Endothelial cell of umbilical vein (primary cell): Measurements from ENCODE around the gene CISD3. TPM values are rescaled to one million over a fixed set of nuclear protein-coding genes. Genes with fewer than 3 reads are reported as not detected.

Experiments
- BruUV-seq: library from RNA; stranded (reverse); fragments of 400-500 nt; replicated peaks from 2 replicates; lab custom pipeline; 2021; lab: Mats Ljungman, UMichigan
- CTCF ChIA-PET: fragments of 300-600, 350-600 bp; sonication (Branson Sonifier 250); formaldehyde crosslinking; loops from one replicate; lab custom pipeline; 2021; ENCODE audit warnings: antibody characterized with exemption, inconsistent platforms; lab: Charles Lee
- POLR2A ChIA-PET: fragments of 300-600, 350-600 bp; sonication (Branson Sonifier 250); formaldehyde crosslinking; loops from one replicate; lab custom pipeline; 2021; ENCODE audit warnings: antibody characterized with exemption, inconsistent platforms; lab: Charles Lee
- DNase-seq: peaks from one replicate; pipeline ENCODE4 v3.0.0-alpha.2; 2011; ENCODE audit warnings: low read depth, low spot score
- FAIRE-seq: peaks from 2 replicates; lab custom pipeline; 2011; peaks lifted over from hg19 to GRCh38; lab: Jason Lieb, UNC
- H2AFZ ChIP-seq: 2 replicates; pipeline ENCODE4 v1.6.0; 2012; ENCODE audit warnings: low read depth, low read length, control low read depth, inconsistent platforms
- H3K27ac ChIP-seq: 2 replicates; pipeline ENCODE4 v1.5.1; 2011; ENCODE audit warnings: low read depth, mild to moderate bottlenecking, control low read depth, low read length, moderate library complexity; ENCODE audit not compliant: insufficient read depth
- H3K27me3 ChIP-seq, 2 experiments: 2 replicates each; pipeline versions ENCODE4 v1.6.0 to v1.6.1; 2011; ENCODE audit warnings: low read length in 2 of 2, mixed read lengths in 1 of 2; ENCODE audit not compliant: control insufficient read depth in 2 of 2, insufficient read depth in 2 of 2
- H3K36me3 ChIP-seq, 2 experiments: 2 replicates in 1 of 2; 3 replicates in 1 of 2; pipeline ENCODE4 v1.5.1; 2011; ENCODE audit warnings: low read length in 2 of 2, mild to moderate bottlenecking in 1 of 2, moderate library complexity in 1 of 2; ENCODE audit not compliant: control insufficient read depth in 2 of 2, insufficient read depth in 2 of 2; ENCODE audit errors: extremely low read depth in 1 of 2
- H3K4me1 ChIP-seq: 3 replicates; pipeline ENCODE4 v1.5.1; 2011; ENCODE audit warnings: mild to moderate bottlenecking, low read length; ENCODE audit not compliant: control insufficient read depth, insufficient read depth; ENCODE audit errors: extremely low read depth
- H3K4me2 ChIP-seq: 2 replicates; pipeline ENCODE4 v1.6.1; 2011; ENCODE audit warnings: low read length, control low read depth, mixed read lengths; ENCODE audit not compliant: insufficient read depth
- H3K4me3 ChIP-seq, 3 experiments: fragments of 200-600 bp in 1 of 3; sonication (generic), shearing (Covaris generic) in 1 of 3; replicated peaks in 1 of 3; 2 replicates each; pipeline ENCODE4 v1.5.1; 2011 to 2016; ENCODE audit warnings: control low read depth in 3 of 3, low read length in 3 of 3, mild to moderate bottlenecking in 2 of 3, inconsistent platforms in 1 of 3, low read depth in 1 of 3, moderate library complexity in 1 of 3; ENCODE audit not compliant: insufficient read depth in 1 of 3
- H3K79me2 ChIP-seq: 2 replicates; pipeline ENCODE4 v1.6.0; 2012; ENCODE audit warnings: low read length, inconsistent platforms; ENCODE audit not compliant: control insufficient read depth, insufficient read depth
- H3K9ac ChIP-seq: replicated peaks from 2 replicates; pipeline ENCODE3; 2011; ENCODE audit warnings: low read length, control low read depth; ENCODE audit not compliant: insufficient read depth; ENCODE audit errors: extremely low read depth
- H3K9me1 ChIP-seq: replicated peaks from 3 replicates; pipeline ENCODE4 v1.6.0; 2011; ENCODE audit warnings: mild to moderate bottlenecking, low read length; ENCODE audit not compliant: control insufficient read depth, insufficient read depth; ENCODE audit errors: extremely low read depth
- H3K9me3 ChIP-seq: replicated peaks from 2 replicates; pipeline ENCODE4 v1.5.1; 2012; ENCODE audit warnings: low read length, inconsistent platforms; ENCODE audit not compliant: control insufficient read depth, insufficient read depth
- H4K20me1 ChIP-seq: replicated peaks from 2 replicates; pipeline ENCODE3; 2011; ENCODE audit warnings: mild to moderate bottlenecking, low read length; ENCODE audit not compliant: control insufficient read depth, insufficient read depth; ENCODE audit errors: extremely low read depth
- GATA2 ChIP-seq: IDR thresholded peaks from 2 replicates; pipeline ENCODE4 v1.7.0; 2011; ENCODE audit warnings: low read depth, mild to moderate bottlenecking, moderate library complexity, mixed read lengths, low read length; ENCODE audit not compliant: insufficient read length, insufficient read depth
- dilution Hi-C: fragments of 300-500 bp; cut with MboI; formaldehyde crosslinking; loops from one replicate; pipeline ENCODE4 v1.15.0; 2019; ENCODE audit warnings: low sequenced_read_pairs; ENCODE audit not compliant: extremely low pct_ligation_motif_present
- intact Hi-C: fragments of 100-400 bp; cut with micrococcal nuclease; formaldehyde crosslinking; loops from one replicate; pipeline ENCODE4 v1.10.0; 2022
- polyA plus RNA-seq, 4 experiments: library from polyadenylated mRNA; depleted of rRNA in 3 of 4; stranded (reverse) in 3 of 4; unstranded in 1 of 4; fragments of >200 nt; gene quantifications; 2 replicates each; pipeline versions ENCODE4 v1.2.1 to v1.2.3, GENCODE V29; 2011 to 2012; ENCODE audit warnings: missing spikeins in 1 of 4
- total RNA-seq: library from RNA; stranded (reverse); gene quantifications from 2 replicates; pipeline ENCODE4 v1.2.3, GENCODE V29; 2021
- TF ChIP-seq, protein P1 (sequence below), 2 donors: IDR thresholded peaks; 1 replicate in 1 of 2; 2 replicates in 1 of 2; pipeline ENCODE4 v1.5.1; 2011; ENCODE audit warnings: low read length in 2 of 2, mild to moderate bottlenecking in 2 of 2, moderate library complexity in 2 of 2, control low read depth in 1 of 2, inconsistent platforms in 1 of 2, low read depth in 1 of 2; ENCODE audit not compliant: insufficient read depth in 1 of 2; ENCODE audit errors: extremely low read depth in 1 of 2

The CISD3 gene
- total and polyA plus RNA-seq, 2 donors (not counting 3 experiments of a cell fraction or from before 2014, with no cell fraction given): 8.7 to 23.7 TPM

DNA sequence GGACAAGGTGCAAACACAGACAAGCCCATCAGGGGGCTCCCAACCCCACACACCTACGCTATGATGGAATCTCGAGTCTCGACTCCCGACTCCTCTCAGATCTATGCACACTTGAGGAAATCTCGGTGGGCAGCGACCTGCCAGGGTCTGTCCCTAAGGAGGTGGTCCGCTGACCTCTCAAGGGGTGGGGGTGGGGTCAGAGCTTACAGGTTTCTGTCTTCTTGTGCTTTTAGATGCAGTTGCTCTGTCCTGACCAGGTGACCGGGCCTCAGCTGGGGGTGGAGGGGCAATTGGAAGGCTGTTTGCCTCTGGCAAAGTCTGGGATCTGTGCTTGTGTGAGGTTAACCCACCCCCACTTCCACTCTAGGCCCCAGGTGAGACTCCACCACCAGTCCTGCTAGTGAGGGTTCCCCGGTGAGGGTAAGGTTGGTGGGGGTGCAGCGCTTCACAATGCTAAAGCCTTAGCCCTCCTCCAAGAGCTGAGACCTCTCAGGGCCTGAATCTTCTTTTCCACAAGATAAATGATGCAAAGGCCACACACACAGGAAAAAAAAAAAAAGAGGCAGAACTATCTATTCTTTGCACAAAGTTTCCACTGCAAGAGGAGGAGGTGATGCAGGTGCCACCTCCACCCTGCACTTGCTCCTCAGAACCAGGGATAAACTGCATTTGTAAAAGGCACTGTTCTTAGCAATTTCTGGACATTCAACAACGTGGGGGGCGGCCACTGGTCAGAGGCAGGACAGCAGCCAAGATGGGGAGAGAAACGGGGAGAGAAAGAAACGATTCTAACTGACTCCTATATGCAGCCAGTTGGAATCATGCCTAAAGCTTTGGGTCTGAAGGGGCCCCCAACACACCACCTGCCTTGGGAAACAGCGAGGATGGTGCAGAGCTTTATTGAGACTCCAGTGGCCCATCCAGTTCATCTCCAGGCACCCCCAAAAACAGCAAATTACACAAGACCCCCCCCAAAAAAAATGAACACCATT lies 4.1 kb downstream of the CISD3 start:
- ChIA-PET POLR2A (interaction anchor here (1.0 kb wide), 1 partner anchor 29 kb away, joined by 3 read pairs; no protein-coding TSS in a partner anchor), CTCF (interaction anchor here (0.9 to 5.4 kb wide), 19 partner anchors 11 to 419 kb away, joined by 3 to 138 read pairs (median 9); partner anchors contain the start of genes EPOP, MLLT6 and PCGF2)
- DNase-seq (no peak), FAIRE-seq (no peak)
- H3K36me3 ChIP-seq: peaks cover 2 to 31% of the 10 kb centered on the region in 2 experiments
- no TSS peak for BruUV-seq
- dilution Hi-C loops (no loop called here), intact Hi-C loops (no loop called here)
- no peak overlapping the region for H3K27ac ChIP-seq
- no peak overlapping the region for H3K4me2 ChIP-seq
- TF ChIP-seq GATA2: no peak
- TF ChIP-seq, protein P1, sequence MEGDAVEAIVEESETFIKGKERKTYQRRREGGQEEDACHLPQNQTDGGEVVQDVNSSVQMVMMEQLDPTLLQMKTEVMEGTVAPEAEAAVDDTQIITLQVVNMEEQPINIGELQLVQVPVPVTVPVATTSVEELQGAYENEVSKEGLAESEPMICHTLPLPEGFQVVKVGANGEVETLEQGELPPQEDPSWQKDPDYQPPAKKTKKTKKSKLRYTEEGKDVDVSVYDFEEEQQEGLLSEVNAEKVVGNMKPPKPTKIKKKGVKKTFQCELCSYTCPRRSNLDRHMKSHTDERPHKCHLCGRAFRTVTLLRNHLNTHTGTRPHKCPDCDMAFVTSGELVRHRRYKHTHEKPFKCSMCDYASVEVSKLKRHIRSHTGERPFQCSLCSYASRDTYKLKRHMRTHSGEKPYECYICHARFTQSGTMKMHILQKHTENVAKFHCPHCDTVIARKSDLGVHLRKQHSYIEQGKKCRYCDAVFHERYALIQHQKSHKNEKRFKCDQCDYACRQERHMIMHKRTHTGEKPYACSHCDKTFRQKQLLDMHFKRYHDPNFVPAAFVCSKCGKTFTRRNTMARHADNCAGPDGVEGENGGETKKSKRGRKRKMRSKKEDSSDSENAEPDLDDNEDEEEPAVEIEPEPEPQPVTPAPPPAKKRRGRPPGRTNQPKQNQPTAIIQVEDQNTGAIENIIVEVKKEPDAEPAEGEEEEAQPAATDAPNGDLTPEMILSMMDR (IDR thresholded peaks at IDR 0.05; ENCODE audit: extremely low read depth in 1 of 2, insufficient read depth in 1 of 2, low read depth in 1 of 2, low read length in 2 of 2): peak in 1 of 2 donors; percentile 15
- no peak overlapping the region for H2AFZ ChIP-seq
- no peak overlapping the region for H3K9ac ChIP-seq
- H3K9me1 ChIP-seq: no peaks in the 10 kb centered on the region
- H3K79me2 ChIP-seq: peaks cover 6% of the 10 kb centered on the region
- peaks cover 24% of the 10 kb centered on the region for H3K4me1 ChIP-seq
- no peak overlapping the region for H3K4me3 ChIP-seq
- no peaks in the 10 kb centered on the region for H4K20me1 ChIP-seq
- H3K9me3 ChIP-seq: no peaks in the 10 kb centered on the region
- H3K27me3 ChIP-seq: no peaks in the 10 kb centered on the region
